SJSA1 (cell line): ENCODE measurements around the gene PLEKHA7. TPM values are rescaled to one million over a fixed set of nuclear protein-coding genes. Genes with fewer than 3 reads are reported as not detected.
"Not testable (repeated sequence)": the region's sequence is repeated elsewhere in the genome, so short reads cannot be mapped to it uniquely, and the experiment has no call there.

ENCODE experiments used
- DNase-seq, 2 experiments: peaks; one replicate each; pipeline ENCODE4 v3.0.0-alpha.2; 2015 to 2020; ENCODE audit warnings: low spot score in 2 of 2, low read depth in 1 of 2
- H3K27ac ChIP-seq: fragments of 250-450 bp; sonication (Bioruptor Pico); 2 replicates; pipeline ENCODE4 v1.5.1; 2020; ENCODE audit warnings: mild to moderate bottlenecking, moderate library complexity
- H3K27me3 ChIP-seq: fragments of 250-450 bp; sonication (Bioruptor Pico); replicated peaks from 2 replicates; pipeline ENCODE4 v1.5.1; 2020; ENCODE audit warnings: mild to moderate bottlenecking, moderate library complexity
- H3K36me3 ChIP-seq: fragments of 250-450 bp; sonication (Bioruptor Pico); 2 replicates; pipeline ENCODE4 v1.5.1; 2020; ENCODE audit warnings: mild to moderate bottlenecking
- H3K4me1 ChIP-seq: fragments of 250-450 bp; sonication (Bioruptor Pico); replicated peaks from 2 replicates; pipeline ENCODE4 v1.6.1; 2021; ENCODE audit warnings: mild to moderate bottlenecking
- H3K4me3 ChIP-seq: fragments of 250-450 bp; sonication (Bioruptor Pico); 2 replicates; pipeline ENCODE4 v1.5.1; 2020; ENCODE audit warnings: mild to moderate bottlenecking
- H3K9me3 ChIP-seq: fragments of 250-450 bp; sonication (Bioruptor Pico); replicated peaks from 2 replicates; pipeline ENCODE4 v1.5.1; 2020; ENCODE audit warnings: mild to moderate bottlenecking
- total RNA-seq: library from RNA; depleted of rRNA; stranded (reverse); fragments of >200 nt; shearing (Covaris generic); gene quantifications from 2 replicates; pipeline ENCODE4 v1.2.3, GENCODE V29; 2014

PLEKHA7 gene
- total RNA-seq, 1 experiment from 2014 or later: not detected

GRCh38 chr11:16876837-16877236 is 137.4 kb downstream of the PLEKHA7 start:
- Histone ChIP-seq H3K36me3 (no peaks in the 10 kb centered on the region), H3K27me3 (peaks cover 40% of the 10 kb centered on the region), H3K9me3 (no peaks in the 10 kb centered on the region), H3K27ac (no peak overlapping the region), H3K4me1 (no peaks in the 10 kb centered on the region), H3K4me3 (no peak overlapping the region)
- DNase-seq: no peak

GRCh38 chr11:16876053-16876752 is 138.0 kb downstream of the PLEKHA7 start:
- no peak for DNase-seq
- H3K27me3 ChIP-seq: peaks cover 36% of the 10 kb centered on the region
- no peaks in the 10 kb centered on the region for H3K9me3 ChIP-seq
- H3K36me3 ChIP-seq: no peaks in the 10 kb centered on the region
- no peaks in the 10 kb centered on the region for H3K4me1 ChIP-seq
- H3K27ac ChIP-seq: no peak overlapping the region
- H3K4me3 ChIP-seq: no peak overlapping the region

GRCh38 chr11:16874275-16874975 is 139.8 kb downstream of the PLEKHA7 start:
- Histone ChIP-seq H3K36me3 (no peaks in the 10 kb centered on the region), H3K4me1 (no peaks in the 10 kb centered on the region), H3K27ac (no peak overlapping the region), H3K4me3 (no peak overlapping the region), H3K27me3 (peaks cover 26% of the 10 kb centered on the region), H3K9me3 (no peaks in the 10 kb centered on the region)
- no peak for DNase-seq

- no peak overlapping the region for H3K27ac ChIP-seq
- no peak for DNase-seq
Observed at GRCh38 chr11:16873289-16873688, 140.9 kb downstream of the PLEKHA7 start.

GRCh38 chr11:16871368-16871767 is 142.8 kb downstream of the PLEKHA7 start:
- no peak overlapping the region for H3K4me3 ChIP-seq
- H3K27ac ChIP-seq: no peak overlapping the region
- no peaks in the 10 kb centered on the region for H3K36me3 ChIP-seq
- DNase-seq: no peak
- no peaks in the 10 kb centered on the region for H3K4me1 ChIP-seq
- H3K9me3 ChIP-seq: no peaks in the 10 kb centered on the region; the same call in 1 of the 2 replicates
- H3K27me3 ChIP-seq: peaks cover 5% of the 10 kb centered on the region; the same call in 1 of the 2 replicates

More at GRCh38 chr11:16873289-16873688, 140.9 kb downstream of the PLEKHA7 start:
- Histone ChIP-seq H3K27me3 (peaks cover 19% of the 10 kb centered on the region), H3K36me3 (no peaks in the 10 kb centered on the region), H3K4me3 (no peak overlapping the region), H3K4me1 (no peaks in the 10 kb centered on the region), H3K9me3 (no peaks in the 10 kb centered on the region)

GRCh38 chr11:16867097-16867496 is 147.1 kb downstream of the PLEKHA7 start:
- Histone ChIP-seq H3K9me3 (no peaks in the 10 kb centered on the region; the same call in 1 of the 2 replicates), H3K4me3 (no peak overlapping the region), H3K27ac (no peak overlapping the region), H3K4me1 (no peaks in the 10 kb centered on the region), H3K36me3 (no peaks in the 10 kb centered on the region), H3K27me3 (peaks cover 6% of the 10 kb centered on the region; the same call in 1 of the 2 replicates)
- no peak for DNase-seq

GRCh38 chr11:16864428-16864827 is 149.8 kb downstream of the PLEKHA7 start:
- not testable (repeated sequence) for H3K36me3 ChIP-seq, H3K4me3 ChIP-seq, DNase-seq, H3K27ac ChIP-seq, H3K27me3 ChIP-seq, H3K4me1 ChIP-seq, H3K9me3 ChIP-seq

- H3K36me3 ChIP-seq: no peaks in the 10 kb centered on the region
- no peaks in the 10 kb centered on the region; the same call in 1 of the 2 replicates for H3K9me3 ChIP-seq
- no peak overlapping the region for H3K27ac ChIP-seq
- H3K4me3 ChIP-seq: no peak overlapping the region
- no peak for DNase-seq
- H3K27me3 ChIP-seq: peaks cover 9% of the 10 kb centered on the region; the same call in 1 of the 2 replicates
- no peaks in the 10 kb centered on the region for H3K4me1 ChIP-seq
Observed at GRCh38 chr11:16863389-16863788, 150.8 kb downstream of the PLEKHA7 start.

- H3K4me3 ChIP-seq: no peak overlapping the region
- peaks cover 9% of the 10 kb centered on the region; the same call in 1 of the 2 replicates for H3K27me3 ChIP-seq
- DNase-seq: no peak
Observed at GRCh38 chr11:16862726-16863125, 151.5 kb downstream of the PLEKHA7 start.

GRCh38 chr11:16861862-16862261 is 152.4 kb downstream of the PLEKHA7 start:
- Histone ChIP-seq H3K36me3 (no peaks in the 10 kb centered on the region), H3K27me3 (peaks cover 9% of the 10 kb centered on the region; the same call in 1 of the 2 replicates), H3K4me1 (no peaks in the 10 kb centered on the region), H3K4me3 (no peak overlapping the region), H3K9me3 (no peaks in the 10 kb centered on the region; the same call in 1 of the 2 replicates), H3K27ac (no peak overlapping the region)
- DNase-seq: no peak

More at GRCh38 chr11:16862726-16863125, 151.5 kb downstream of the PLEKHA7 start:
- Histone ChIP-seq H3K9me3 (no peaks in the 10 kb centered on the region; the same call in 1 of the 2 replicates), H3K4me1 (no peaks in the 10 kb centered on the region), H3K36me3 (no peaks in the 10 kb centered on the region), H3K27ac (no peak overlapping the region)

GRCh38 chr11:16860617-16861016 is 153.6 kb downstream of the PLEKHA7 start:
- no peak for DNase-seq
- H3K27me3 ChIP-seq: peaks cover 9% of the 10 kb centered on the region; the same call in 1 of the 2 replicates
- H3K4me1 ChIP-seq: no peaks in the 10 kb centered on the region
- no peaks in the 10 kb centered on the region for H3K9me3 ChIP-seq
- no peak overlapping the region for H3K27ac ChIP-seq
- no peaks in the 10 kb centered on the region for H3K36me3 ChIP-seq
- no peak overlapping the region for H3K4me3 ChIP-seq

- DNase-seq: no peak
- Histone ChIP-seq H3K4me1 (no peaks in the 10 kb centered on the region), H3K4me3 (no peak overlapping the region), H3K27me3 (peaks cover 9% of the 10 kb centered on the region; the same call in 1 of the 2 replicates), H3K9me3 (no peaks in the 10 kb centered on the region), H3K36me3 (no peaks in the 10 kb centered on the region), H3K27ac (no peak overlapping the region)
Observed at GRCh38 chr11:16859651-16860050, 154.6 kb downstream of the PLEKHA7 start.

- Histone ChIP-seq H3K36me3 (no peaks in the 10 kb centered on the region), H3K4me3 (no peak overlapping the region), H3K4me1 (no peaks in the 10 kb centered on the region), H3K27ac (no peak overlapping the region), H3K27me3 (peaks cover 3% of the 10 kb centered on the region; the same call in 1 of the 2 replicates), H3K9me3 (no peaks in the 10 kb centered on the region)
- no peak for DNase-seq
Observed at GRCh38 chr11:16857186-16857585, 157.0 kb downstream of the PLEKHA7 start.

- H3K27me3 ChIP-seq: peaks cover 3% of the 10 kb centered on the region; the same call in 1 of the 2 replicates
- no peak overlapping the region for H3K27ac ChIP-seq
- H3K4me3 ChIP-seq: no peak overlapping the region
- no peak for DNase-seq
- no peaks in the 10 kb centered on the region for H3K36me3 ChIP-seq
- no peaks in the 10 kb centered on the region for H3K4me1 ChIP-seq
- H3K9me3 ChIP-seq: no peaks in the 10 kb centered on the region
Observed at GRCh38 chr11:16856022-16856471, 158.2 kb downstream of the PLEKHA7 start.
